ENCODE data around the gene HOXB9.

DNA sequence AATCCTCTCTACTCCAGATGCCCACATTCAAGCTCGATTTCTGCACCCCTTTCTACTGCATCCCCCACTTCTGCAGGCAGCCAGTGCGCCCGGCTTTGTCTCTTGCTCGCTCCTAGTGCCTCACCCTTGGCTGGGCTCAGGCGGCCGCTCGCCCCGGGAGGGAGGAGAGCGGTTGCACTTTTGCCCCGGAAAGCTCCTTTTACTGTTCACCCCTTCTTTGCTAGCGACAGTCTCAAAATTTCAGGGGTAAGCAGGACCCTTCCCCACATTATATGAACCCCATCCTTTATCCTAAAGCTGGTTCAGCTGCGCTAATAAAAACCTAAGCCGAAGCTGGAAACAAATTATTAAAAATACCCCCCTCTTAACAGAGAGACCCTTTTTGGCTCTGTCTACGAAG, 33.6 kb downstream of the HOXB9 start:
- TF ChIP-seq L3MBTL2 (conservative IDR thresholded peaks at IDR 0.05): no peak
- TF ChIP-seq TARDBP (IDR thresholded peaks at IDR 0.05): no peak
- TF ChIP-seq HDGF (IDR thresholded peaks at IDR 0.05; ENCODE audit: borderline replicate concordance): no peak
- no peak for TF ChIP-seq SP1 (IDR thresholded peaks at IDR 0.05)
